A549 (cell line): ENCODE results near the gene CFAP92.

Experiments used
- TP53 ChIP-seq: fragments of 250-450 bp; sonication (Bioruptor Pico); IDR thresholded peaks from 2 replicates; pipeline ENCODE4 v1.5.0; 2021; ENCODE audit warnings: mild to moderate bottlenecking, moderate library complexity
- TF ChIP-seq, protein P1 (sequence below): fragments of >200 bp; sonication (Bioruptor Twin); formaldehyde crosslinking; IDR thresholded peaks from 3 replicates; pipeline ENCODE4 v1.5.1; 2016

DNA sequence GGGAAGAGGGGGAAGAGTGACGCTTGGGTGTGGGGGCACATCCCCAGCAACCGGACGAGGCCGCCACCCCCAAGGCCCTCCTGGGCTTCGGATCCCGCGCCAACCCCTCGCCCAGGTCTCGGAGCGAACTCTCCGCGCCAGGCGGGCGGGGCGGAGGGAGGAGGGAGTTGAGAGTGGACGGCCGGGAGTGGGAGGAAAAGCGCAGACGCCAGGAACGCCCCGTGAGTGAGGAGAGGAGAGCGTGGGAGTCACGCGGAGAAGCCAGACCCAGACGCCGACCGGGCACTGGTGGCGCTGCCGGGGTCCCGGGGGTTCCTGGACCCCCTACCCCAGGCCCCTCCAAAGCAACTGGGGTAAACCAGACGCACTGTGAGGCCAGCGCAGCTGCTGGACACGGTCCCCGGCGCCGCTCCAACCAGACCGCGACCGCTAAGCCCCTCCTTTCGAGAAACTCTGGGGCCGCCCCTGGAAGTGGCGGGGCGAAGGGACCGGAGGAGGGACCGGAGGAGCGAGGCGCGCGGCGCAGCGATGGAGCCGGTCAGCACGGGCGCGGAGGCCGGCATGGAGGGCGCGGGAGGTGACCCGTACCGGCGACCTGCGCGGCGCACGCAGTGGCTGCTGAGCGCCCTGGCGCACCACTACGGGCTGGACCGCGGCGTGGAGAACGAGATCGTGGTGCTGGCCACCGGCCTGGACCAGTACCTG is 7.4 kb upstream of the CFAP92 start, which contains the start of gene EFCC1:
- TF ChIP-seq, protein P1, sequence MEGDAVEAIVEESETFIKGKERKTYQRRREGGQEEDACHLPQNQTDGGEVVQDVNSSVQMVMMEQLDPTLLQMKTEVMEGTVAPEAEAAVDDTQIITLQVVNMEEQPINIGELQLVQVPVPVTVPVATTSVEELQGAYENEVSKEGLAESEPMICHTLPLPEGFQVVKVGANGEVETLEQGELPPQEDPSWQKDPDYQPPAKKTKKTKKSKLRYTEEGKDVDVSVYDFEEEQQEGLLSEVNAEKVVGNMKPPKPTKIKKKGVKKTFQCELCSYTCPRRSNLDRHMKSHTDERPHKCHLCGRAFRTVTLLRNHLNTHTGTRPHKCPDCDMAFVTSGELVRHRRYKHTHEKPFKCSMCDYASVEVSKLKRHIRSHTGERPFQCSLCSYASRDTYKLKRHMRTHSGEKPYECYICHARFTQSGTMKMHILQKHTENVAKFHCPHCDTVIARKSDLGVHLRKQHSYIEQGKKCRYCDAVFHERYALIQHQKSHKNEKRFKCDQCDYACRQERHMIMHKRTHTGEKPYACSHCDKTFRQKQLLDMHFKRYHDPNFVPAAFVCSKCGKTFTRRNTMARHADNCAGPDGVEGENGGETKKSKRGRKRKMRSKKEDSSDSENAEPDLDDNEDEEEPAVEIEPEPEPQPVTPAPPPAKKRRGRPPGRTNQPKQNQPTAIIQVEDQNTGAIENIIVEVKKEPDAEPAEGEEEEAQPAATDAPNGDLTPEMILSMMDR: no peak
- TF ChIP-seq TP53 (CRISPR knock-in tag): no peak
